NCI-H2081 treated with DMSO at 0.1 percent for 48 hours (cell line): ENCODE data around the gene LINC01488.

Experiments
- DNase-seq: peaks from one replicate; lab custom pipeline; 2025; lab: John Stamatoyannopoulos, UW

Gene LINC01488

DNA sequence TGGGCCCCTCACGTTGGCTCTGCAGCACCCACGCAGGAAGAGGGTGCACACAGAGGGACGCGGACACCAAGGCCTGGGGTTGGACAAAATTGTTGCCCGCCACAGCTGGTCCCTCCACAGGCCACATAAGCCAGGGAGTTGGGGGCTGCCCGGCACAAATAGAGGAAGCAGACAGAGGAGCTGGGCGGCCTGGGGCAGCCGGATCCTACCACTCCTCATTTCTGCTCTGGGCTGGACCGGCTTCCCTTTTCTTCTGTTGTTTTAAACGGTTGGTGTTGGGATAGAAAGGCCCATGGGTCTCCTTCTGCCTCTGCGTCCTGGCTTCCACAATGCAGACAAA is 36.4 kb upstream of the LINC01488 start:
- no peak for DNase-seq

DNA sequence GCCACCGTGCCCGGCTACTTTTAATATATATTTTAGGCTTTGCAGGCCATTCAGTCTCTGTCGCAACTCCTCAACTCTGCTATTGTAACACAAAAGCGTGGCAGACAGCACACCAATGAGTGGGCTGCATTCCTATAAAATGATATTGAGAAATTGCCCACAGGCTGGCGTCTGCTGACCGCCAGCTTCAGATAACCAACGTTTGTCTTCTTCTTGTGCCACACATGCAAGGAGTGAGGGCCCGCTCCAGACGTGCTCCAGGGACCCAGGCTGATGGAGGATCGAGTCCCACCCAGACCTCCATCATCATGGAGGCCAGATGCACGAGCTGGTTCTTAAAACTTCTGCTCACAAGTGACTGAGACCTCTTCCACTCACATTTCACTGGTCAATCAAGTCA is 35.4 kb upstream of the LINC01488 start:
- DNase-seq, result no peak

DNA sequence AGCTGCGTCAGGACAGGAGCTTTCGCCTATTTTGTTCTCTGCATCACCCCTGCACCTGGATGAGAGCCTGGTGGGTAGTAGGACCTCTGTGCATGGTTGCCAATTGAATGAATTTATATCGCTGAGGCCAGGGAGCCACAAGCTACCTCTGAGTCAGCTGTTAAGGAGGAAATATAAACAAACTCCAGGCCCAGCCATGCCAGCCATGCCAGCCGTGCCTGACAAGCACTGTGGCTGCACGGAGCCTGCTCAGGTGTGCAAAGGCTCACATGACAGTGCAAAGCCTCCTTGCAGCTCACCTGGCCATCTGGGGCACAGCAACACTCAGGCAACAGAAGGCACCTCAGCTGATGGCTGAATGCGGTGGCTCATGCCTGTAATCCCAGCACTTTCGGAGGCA is 33.7 kb upstream of the LINC01488 start:
- DNase-seq, result no peak

DNA sequence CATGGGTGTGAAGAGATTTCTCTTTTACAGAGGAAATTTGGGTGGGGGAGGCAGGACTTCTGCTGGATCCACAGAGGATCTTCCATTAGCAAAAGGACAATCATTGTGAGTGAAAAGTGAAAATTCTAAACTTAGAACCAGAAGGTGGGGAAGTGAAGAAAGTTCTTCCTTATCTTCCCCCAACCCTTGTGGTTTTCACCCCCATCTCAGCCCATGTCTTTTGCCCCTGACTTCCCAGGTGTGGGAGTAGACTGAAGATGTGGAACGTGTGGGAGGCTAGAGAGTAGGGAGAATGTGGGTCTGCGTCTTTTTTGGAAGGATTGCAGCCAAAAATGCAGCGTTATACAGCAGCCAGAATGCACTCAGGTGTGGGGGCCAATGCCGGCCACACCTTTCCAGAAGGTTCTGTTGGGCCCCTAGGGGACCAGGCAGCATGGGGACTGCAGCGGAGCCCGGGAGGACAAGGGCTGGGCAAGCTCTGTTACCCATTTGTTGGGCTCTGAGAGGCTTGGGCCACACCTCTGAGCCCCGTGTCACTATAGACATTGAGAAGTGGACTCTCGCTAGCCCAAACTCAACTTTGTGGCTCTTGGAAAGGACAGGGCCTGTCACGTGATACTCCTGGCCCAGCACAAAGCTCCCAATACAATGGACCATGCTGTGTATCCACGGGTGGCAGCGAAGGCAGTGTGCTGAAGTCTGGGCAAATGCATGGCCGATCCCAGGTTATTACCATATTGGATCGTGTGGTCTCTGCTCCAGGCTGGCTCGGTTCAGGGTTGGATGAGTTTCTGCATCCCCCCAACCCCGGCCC is 32.8 kb upstream of the LINC01488 start:
- no peak for DNase-seq

DNA sequence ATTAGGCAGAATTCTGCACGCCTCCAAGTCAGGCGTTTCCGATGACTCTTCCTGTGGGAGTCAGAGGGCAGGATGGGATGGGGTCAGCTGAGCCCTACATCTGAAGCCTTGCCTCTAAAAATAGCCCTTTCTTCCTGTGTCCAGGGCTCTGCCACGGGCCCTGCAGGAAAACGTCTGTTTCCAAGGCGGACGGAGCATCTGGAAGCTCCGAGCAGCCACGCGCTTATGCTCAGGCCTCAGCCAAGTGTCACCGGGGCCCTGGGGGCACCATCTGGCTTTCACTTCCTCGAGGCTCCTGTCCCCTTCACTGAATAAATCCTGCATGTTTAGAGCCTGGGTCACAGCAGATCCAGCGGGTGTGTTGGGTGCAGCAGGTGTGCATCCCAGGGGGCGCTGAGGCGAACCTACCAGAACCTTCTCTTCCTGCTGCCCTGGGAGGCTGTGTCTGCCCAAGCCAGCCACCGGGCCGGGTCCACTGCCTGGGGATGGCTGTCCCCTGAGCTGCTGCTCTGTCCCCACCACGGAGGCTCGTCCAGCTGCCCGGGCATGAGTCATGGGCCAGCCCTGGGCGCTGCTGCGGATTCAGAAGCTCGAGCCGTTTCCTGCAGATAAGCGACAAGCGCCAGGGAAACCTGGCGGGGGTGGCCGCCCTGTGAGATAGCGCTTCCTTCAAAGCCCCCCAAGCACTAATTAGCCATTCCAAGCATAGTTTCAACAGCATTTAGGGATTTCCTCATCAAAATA is 32.0 kb upstream of the LINC01488 start:
- no peak for DNase-seq

DNA sequence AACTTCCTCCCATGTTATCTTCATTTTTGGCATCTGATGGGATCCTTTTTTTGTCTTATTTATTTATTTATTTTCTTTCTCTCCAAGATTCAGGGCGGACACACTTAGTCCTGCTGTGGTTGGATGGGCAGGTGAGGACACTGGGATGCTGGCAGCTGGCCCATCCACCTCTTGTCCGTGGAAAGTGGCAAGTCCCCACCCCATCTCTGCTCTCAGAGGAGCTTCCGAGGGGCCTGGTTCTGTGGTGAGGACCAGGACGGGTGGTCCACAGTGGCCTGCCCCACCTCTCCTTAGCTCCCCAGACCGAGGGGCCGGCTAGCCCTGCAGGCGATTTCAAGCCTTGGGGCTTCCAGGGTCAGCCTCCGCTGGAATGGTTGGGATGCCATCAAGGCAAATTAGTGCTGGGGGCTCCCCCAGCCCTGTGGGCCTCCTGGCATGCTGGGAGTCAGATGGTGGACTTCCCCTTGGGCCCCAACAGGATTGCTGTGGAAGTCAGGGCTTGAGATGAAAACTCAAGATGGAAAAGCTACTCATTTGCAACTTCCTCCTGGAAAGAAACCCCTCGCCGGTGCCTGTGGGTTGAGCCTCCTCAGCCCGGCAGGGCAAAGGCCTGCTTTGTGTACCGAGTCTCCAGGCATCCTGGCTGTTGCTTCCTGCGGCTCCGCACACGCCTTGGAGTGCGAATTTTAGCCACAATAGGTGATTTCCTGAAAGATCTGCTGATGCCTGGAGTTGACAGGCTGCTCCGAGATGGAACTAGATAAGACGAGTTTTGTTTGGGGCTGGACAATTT is 31.2 kb upstream of the LINC01488 start:
- DNase-seq, result no peak

DNA sequence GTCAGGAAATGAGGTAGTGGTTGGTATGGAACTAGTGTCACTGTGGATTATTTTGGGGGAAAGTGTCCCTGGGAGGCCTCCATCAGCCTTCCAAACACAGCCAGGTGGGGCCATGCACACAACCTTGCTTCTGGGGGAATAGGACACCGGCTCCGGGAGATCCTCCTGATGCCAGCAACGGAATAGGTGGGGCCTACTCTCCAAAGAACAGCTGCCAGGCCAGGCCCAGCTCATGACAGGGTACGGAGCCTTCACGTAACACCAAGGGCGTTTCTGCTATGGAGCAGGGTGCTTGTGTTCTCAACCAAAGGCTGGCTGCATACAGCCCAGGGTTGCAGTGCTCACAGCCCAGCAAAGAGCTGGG is 30.6 kb upstream of the LINC01488 start:
- no peak for DNase-seq

DNA sequence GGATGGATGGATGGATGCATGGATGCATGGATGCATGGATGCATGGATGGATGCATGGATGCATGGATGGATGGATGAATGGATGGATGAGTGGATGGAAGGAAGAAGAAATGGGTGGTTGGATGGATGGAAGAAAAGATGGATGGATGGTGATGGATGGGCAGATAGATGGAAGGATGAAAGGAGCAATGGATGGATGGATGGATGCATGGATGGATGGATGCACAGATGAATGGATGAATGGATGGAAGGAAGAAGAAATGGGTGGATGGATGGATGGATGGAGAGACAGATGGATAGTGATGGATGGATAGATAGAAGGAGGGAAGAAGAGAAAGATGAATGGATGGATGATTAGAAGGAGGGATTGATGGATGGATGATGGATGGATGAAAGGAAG is 30.2 kb upstream of the LINC01488 start:
- no peak for DNase-seq

DNA sequence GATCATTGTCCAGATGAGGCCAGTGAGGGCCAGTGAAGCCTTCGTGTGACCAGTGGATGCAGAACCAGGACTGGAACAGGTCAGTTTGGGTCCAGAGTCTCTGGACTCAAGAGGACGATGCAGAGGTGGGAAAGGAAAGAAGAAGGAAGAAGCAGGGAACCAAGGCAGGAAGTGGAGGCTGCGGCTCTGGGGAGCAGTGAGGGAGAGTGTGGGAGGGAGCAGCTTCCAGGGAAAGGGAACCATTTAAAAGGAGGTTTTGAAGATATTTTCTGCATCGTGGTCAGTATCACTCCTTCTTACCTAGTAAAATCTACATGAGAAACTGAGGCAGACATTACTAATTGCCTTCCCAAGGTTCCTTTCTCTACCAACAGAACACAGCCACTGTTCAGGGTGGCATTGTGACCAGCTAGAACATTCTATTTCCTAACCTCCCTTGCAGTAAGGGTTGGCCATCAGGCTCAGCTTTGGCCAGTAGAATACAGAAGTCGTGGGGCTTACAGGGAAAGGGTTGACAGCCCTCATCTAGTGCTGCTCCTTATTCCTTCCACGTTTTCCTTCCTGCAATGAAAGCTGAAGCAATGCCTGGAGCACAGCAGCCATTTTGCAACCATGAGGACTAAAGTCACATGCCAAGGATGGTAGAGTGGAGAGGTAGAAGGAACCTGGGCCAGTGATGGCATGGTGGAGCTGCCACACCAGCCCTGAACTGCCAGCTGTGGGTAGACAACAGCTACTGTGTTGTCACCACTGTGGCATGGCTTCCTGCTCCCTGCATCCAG is 29.1 kb upstream of the LINC01488 start:
- DNase-seq, result no peak

DNA sequence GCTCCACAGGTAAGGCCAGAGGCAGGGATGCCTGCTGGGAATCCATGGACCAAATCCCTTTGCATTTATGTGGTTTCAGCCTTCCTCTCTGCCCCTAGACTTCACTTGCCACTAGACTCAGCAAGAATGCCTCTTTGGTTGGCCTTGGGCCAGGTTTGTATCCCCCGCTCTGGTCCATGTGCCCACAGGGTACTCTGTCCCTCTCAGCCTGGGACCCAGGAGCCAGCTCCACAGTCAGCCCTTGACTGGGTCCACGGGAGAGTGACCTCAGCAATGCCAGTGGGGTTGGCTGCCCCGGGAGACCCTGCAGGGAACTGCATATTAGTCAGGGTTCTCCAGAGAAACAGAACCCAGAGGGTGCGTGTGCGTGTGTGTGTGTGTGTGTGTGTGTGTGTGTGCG is 28.3 kb upstream of the LINC01488 start:
- no peak for DNase-seq

DNA sequence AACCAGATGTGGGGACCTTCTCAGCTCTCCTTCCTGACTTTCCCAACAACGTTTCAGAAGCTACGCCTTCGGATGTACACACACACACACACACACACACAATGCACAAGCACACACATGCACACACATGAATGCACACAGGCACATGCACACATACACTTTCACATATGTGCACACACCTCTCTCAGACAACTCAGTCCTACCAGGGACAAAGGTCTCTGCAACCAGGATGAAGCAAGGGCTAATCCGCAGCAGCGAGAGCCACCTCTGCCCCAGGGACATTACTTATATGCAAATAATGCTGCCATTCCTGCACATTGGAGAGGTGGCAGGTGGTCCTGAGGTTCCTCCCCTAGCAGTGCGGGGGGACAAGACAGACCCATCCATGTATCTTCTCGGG is 27.4 kb upstream of the LINC01488 start:
- no peak for DNase-seq

DNA sequence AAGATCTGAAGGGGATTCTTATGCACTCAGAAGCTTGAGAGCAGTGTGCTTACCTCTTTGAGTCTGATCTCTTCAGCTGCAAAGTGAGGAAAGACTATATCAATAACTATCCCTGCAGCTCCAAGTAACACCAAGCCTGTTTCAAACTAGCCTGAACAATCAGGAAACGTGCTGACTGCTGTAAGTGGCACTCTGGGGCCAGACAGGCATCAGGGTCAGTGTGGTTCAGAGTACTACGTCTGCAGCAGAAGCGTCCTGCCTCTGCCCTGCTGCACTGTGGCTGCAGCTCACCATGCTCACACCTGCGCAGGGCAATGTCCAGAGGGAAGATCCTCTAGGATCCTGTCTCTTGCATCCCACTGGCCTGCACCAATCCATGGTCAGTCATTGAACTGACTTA is 25.5 kb upstream of the LINC01488 start:
- no peak for DNase-seq

DNA sequence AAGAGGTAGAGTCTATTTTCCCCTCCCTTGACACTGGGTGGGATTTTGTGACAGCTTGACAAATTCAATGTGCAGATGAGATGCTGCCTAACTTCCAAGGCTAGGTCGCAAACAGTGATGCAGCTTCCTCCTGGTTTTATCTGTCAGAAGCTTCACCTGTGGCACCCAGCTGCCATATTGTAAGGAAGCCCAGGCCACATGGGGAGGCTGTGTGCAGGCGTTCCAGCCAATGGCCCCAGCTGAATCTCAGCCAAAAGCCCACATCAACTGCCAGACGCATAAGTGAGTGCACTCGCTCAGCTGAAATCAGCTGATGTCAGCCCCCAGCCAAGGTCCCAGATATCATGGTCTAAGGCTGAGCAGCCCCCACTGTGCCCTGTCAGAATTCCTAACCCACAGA is 24.8 kb upstream of the LINC01488 start:
- no peak for DNase-seq

DNA sequence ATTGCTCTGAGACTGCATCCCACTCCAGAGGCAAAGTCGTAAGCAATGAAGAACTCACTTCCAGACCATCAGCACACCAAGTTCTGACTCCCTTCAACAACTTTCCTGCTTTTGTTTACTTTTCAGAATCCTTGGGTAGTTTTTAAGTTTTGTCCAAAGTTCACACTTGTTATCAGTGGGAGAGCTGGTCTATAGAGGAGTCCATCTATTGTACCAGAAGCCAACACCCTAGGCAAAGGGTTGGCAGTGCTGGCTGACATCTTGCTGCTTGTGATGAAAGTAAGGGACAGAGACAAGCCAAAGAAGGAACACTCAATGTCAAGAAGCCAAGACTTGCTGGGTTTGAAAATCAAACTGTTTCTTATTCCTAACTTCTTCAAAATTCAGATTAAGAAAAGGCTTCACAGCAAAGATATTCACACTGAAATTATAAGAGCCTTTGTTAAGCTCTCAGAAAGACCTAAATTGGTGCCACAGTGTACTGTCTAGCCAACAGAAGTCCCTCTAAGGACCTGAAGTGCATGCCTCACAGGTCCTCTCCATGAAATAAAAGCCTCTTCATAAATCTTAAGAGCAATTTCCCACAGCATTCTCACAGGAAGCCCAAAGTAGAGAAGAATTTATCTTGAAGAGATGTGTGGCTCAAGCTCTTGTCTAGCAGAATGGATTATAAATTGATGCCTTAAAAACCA is 21.5 kb upstream of the LINC01488 start:
- DNase-seq, result no peak

DNA sequence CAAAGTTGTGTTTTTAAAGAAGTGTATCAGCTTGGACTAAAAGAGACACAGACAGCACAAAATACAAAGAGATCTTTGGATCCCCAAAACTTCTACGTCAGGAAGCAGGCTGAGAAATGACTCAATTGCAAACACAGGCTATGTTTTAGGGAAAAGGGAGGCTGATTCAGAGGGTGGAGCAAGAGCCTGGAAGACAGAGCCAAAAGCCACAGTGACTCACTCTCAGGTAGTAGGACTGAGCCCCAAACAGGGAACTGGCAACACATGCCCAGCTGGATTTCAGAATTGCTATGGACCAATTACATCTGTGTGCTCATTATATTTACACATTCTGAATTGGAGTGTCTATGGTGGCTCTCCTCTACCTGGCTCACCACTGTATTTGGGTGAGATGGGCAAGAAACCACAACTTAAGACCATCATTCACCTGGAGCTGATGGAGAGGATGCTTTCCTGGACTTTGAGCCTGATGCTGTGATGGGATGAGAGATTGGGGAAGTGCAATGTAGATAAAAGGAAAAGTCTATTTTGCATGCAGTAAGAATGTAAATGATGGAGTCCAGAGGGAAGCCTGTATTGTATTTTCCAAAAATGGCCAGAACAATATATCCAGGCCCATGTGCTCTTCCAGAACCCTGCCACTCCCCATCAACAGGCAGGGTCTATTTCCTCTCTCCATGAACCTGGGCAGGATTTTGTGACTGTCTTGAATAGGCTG is 20.8 kb upstream of the LINC01488 start:
- no peak for DNase-seq

DNA sequence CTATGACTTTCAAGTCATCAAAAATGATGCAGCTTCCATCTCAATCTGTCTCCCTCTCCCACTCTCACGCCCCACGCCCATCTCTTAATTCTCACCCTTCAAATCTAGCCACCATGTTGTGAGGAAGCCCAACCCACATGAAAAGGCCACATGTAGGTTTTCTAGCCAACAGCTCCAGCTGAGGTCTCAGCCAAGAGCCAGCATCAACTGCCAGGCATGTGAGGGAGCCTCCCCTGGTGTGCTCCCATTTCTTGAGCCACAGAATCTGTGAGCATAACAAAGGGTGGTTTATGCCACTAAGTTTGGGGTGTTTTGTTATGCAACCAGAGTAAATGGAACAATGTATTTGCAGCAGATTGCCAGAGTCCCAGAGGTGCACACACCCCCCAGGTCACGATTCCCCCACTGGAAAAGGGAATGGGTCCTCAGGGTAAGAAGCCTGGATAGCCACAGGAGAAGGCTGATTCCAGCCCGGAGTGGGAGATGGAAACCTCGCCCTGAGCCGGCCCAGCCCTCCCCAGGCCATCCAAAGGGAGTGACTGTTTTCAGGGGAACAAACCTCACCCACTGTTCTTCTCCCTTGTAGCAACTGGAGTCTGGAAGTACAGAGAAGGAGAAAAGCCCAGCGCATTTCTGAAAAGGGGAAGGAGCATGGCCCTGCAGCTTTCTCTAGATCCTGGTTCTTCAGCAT is 20.0 kb upstream of the LINC01488 start:
- no peak for DNase-seq

DNA sequence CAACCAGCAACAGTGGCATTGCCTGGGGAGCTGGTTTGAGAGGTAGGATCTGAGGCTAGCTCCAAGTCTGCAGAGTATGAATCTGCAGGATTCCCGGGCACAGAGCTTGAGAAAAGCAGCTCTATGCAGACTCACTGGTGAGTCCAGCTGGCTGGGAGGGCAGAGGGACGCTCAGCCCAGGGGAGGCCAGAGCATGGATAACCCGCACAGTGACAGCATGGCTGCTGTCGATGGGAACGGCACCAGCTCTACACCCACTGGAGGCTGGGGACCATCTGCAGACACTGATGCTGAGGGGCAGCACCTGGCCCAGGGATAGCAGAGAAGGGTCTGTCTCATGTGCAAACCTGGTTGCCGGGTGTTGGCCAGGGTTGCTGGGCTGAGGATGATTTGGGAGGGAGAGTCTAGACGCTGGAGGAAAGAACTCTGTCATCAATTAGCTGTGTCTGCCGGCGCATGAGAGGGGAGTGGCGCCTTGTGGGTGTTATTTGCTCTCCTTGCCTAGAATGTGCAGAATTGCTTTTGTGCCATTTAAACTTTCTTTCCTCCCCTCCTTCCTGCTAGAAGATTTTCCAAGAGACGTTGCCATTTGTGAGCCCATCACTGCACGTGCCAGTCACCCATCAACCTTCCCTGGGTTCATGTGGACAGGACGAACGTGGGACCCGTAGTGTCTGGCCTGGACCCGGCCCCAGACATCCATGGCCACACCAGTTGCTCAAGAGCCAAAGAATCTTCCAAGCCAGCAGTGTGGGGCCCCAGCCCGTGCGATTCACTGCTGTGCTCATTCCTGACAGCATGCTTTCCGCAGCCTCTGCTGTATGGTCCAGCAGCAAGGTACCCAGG is 19.1 kb upstream of the LINC01488 start:
- no peak for DNase-seq

DNA sequence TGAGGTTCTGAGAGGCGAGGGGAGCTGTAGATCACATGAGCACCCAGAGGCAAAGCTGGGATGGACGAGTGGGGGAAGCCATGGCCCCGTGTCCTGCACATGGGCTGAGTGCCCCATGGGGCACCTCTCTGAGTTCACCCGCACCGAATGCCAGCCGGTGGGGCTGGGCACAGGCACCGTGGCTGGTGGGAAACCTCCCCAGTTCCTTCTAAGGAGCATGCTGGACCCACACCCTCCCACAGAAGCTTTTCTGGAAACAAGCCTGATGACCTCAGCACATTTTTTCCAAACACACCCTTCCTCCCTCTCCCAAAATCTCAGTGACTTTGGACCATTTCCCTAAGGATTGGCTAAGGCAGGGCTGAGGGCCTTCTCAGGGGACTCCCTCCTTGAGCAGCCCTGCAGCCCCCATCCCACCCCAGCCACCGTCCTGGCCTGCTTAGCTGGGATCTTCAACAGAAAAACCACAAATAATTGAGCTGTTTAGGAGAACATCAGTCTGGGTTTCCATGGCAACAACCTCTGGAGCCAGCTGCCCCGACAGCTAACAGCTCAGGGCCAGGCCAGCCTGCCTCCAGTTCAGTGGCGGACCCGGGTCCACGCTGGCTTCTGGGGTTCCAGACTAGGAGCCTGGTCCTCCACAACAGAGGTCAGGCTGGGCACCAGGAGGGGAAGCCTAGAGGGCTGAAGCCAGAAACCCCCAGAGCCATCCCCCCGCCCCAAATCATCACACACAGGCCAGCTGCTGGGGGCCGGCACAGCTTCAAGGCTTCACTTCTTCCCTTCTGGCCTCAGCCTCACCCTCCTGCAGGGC is 18.1 kb upstream of the LINC01488 start:
- DNase-seq, result no peak
